Loucy (cell line): ENCODE results near the gene PACSIN2.

Source experiments
- H2AFZ ChIP-seq: fragments of 200-600 bp; sonication (generic); 2 replicates; pipeline ENCODE4 v1.6.0; 2016; ENCODE audit warnings: antibody characterized with exemption, mild to moderate bottlenecking, low read length, moderate library complexity
- H3F3A ChIP-seq: fragments of 200-600 bp; 2 replicates; pipeline ENCODE4 v1.6.0; 2016; ENCODE audit warnings: antibody characterized with exemption, low read depth, mild to moderate bottlenecking
- H3K27me3 ChIP-seq: fragments of 200-600 bp; sonication (generic); 2 replicates; pipeline ENCODE4 v1.6.1; 2014; ENCODE audit warnings: low read length, mild to moderate bottlenecking; ENCODE audit not compliant: insufficient read depth, poor library complexity, severe bottlenecking
- H3K36me3 ChIP-seq: fragments of 200-600 bp; sonication (generic); 2 replicates; pipeline ENCODE4 v1.6.1; 2016; ENCODE audit warnings: low read length; ENCODE audit not compliant: insufficient read depth
- H3K4me1 ChIP-seq: fragments of 200-600 bp; sonication (generic); 2 replicates; pipeline ENCODE4 v1.5.1; 2014; ENCODE audit warnings: low read length, mild to moderate bottlenecking; ENCODE audit not compliant: insufficient read depth, poor library complexity, severe bottlenecking
- H3K4me2 ChIP-seq: fragments of 200-600 bp; sonication (generic); 2 replicates; pipeline ENCODE4 v1.6.0; 2014; ENCODE audit warnings: antibody characterized with exemption, low read length, low read depth, mild to moderate bottlenecking; ENCODE audit not compliant: poor library complexity, severe bottlenecking
- H3K4me3 ChIP-seq: fragments of 200-600 bp; sonication (generic); 2 replicates; pipeline ENCODE4 v1.5.1; 2014; ENCODE audit warnings: low read length, mild to moderate bottlenecking, mixed read lengths; ENCODE audit not compliant: poor library complexity, severe bottlenecking
- H3K79me2 ChIP-seq: fragments of 200-600 bp; sonication (generic); 2 replicates; pipeline ENCODE4 v1.6.1; 2014; ENCODE audit warnings: low read length; ENCODE audit not compliant: insufficient read depth
- H3K9ac ChIP-seq: fragments of 200-600 bp; sonication (generic); 2 replicates; pipeline ENCODE4 v1.6.0; 2014; ENCODE audit warnings: mild to moderate bottlenecking, low read depth, low read length, moderate library complexity; ENCODE audit not compliant: poor library complexity, severe bottlenecking
- H3K9me2 ChIP-seq: fragments of 200-600 bp; sonication (generic); replicated peaks from 2 replicates; pipeline ENCODE4 v1.6.1; 2016; ENCODE audit warnings: low read depth, low read length, mixed read lengths
- H3K9me3 ChIP-seq: fragments of 200-600 bp; sonication (generic); 2 replicates; pipeline ENCODE4 v1.6.1; 2014; ENCODE audit warnings: mild to moderate bottlenecking, antibody characterized with exemption, low read length, low read depth; ENCODE audit not compliant: insufficient read depth
- H4K20me1 ChIP-seq: fragments of 200-600 bp; sonication (generic); 2 replicates; pipeline ENCODE4 v1.6.0; 2014; ENCODE audit warnings: antibody characterized with exemption, low read length, mild to moderate bottlenecking; ENCODE audit not compliant: insufficient read depth, poor library complexity, severe bottlenecking
- CTCF ChIP-seq: fragments of 200-600 bp; sonication (generic); conservative IDR thresholded peaks from 2 replicates; pipeline ENCODE4 v1.5.1; 2014; ENCODE audit warnings: mild to moderate bottlenecking, antibody characterized with exemption, low read length
- EZH2phosphoT487 ChIP-seq: fragments of 200-600 bp; IDR thresholded peaks from 2 replicates; pipeline ENCODE4 v1.6.1; 2018; ENCODE audit warnings: antibody characterized with exemption, mild to moderate bottlenecking, moderate library complexity, borderline replicate concordance

The PACSIN2 gene

GRCh38 chr22:42866100-42866499, 148.8 kb downstream of the PACSIN2 start:
- Histone ChIP-seq H3K4me1 (no peaks in the 10 kb centered on the region), H3K9me3 (no peaks in the 10 kb centered on the region), H3K4me3 (no peak overlapping the region), H3F3A (no peaks in the 10 kb centered on the region), H3K36me3 (peaks cover 7% of the 10 kb centered on the region; the same call in 1 of the 2 replicates), H3K79me2 (no peaks in the 10 kb centered on the region), H3K9ac (no peak overlapping the region), H3K27me3 (no peaks in the 10 kb centered on the region), H3K9me2 (no peaks in the 10 kb centered on the region), H4K20me1 (no peaks in the 10 kb centered on the region), H3K4me2 (no peak overlapping the region), H2AFZ (no peak overlapping the region)
- TF ChIP-seq CTCF: no peak
- no peak for TF ChIP-seq EZH2phosphoT487

- Histone ChIP-seq H4K20me1 (no peaks in the 10 kb centered on the region), H3K4me1 (no peaks in the 10 kb centered on the region), H3K79me2 (no peaks in the 10 kb centered on the region), H3K36me3 (peaks cover 1% of the 10 kb centered on the region; the same call in 1 of the 2 replicates), H3K9me2 (no peaks in the 10 kb centered on the region), H3K9me3 (no peaks in the 10 kb centered on the region), H3K4me2 (no peak overlapping the region), H3K4me3 (no peak overlapping the region), H3K9ac (no peak overlapping the region), H2AFZ (no peak overlapping the region), H3K27me3 (no peaks in the 10 kb centered on the region), H3F3A (no peaks in the 10 kb centered on the region)
- no peak for TF ChIP-seq EZH2phosphoT487
- TF ChIP-seq CTCF: no peak
These were observed 149.4 kb downstream of the PACSIN2 start for GRCh38 chr22:42865536-42865935.

- Histone ChIP-seq H3K36me3 (no peaks in the 10 kb centered on the region), H3K4me2 (no peak overlapping the region), H3K79me2 (0 out of 2 replicates have a peak, but pooled peaks cover under 1% of the 10 kb centered on the region), H3K9me2 (no peaks in the 10 kb centered on the region), H2AFZ (no peak overlapping the region), H3K27me3 (no peaks in the 10 kb centered on the region), H3K4me3 (no peak overlapping the region), H4K20me1 (no peaks in the 10 kb centered on the region), H3K9me3 (no peaks in the 10 kb centered on the region), H3K4me1 (peaks cover 4% of the 10 kb centered on the region), H3F3A (0 out of 2 replicates have a peak, but pooled peaks cover 2% of the 10 kb centered on the region), H3K9ac (no peak overlapping the region)
- TF ChIP-seq CTCF: no peak
- TF ChIP-seq EZH2phosphoT487: no peak
These were observed 151.5 kb downstream of the PACSIN2 start for GRCh38 chr22:42863349-42863961.
